GM12873 (cell line): ENCODE measurements around the gene BCAN.

Experiments used
- TF ChIP-seq, protein P1 (sequence below): IDR thresholded peaks from 2 replicates; pipeline ENCODE4 v1.5.1; 2012; ENCODE audit warnings: low read depth, mild to moderate bottlenecking, moderate library complexity, low read length, control low read depth; ENCODE audit not compliant: insufficient read depth; ENCODE audit errors: missing control alignments

BCAN gene

DNA sequence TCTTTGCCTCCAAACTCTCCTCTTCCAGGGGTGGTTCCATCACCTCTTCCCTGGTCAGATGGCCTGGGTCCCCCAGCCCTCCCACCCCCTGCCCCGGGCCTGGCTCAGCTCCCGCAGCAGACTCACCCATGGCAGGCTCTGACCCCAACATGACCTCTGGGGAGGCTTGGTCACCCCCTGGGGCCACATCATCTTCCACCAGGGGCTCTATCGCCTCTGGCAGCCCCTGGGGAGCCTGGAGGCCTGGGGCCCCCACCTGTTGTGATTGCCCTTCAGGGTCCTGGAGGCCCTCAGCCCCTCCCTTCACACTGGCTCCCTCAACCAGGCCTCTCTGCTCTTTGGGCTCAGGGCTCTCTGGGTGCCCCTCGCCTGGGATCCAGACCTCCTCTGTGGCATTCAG, 28.9 kb downstream of the BCAN start:
- TF ChIP-seq, protein P1, sequence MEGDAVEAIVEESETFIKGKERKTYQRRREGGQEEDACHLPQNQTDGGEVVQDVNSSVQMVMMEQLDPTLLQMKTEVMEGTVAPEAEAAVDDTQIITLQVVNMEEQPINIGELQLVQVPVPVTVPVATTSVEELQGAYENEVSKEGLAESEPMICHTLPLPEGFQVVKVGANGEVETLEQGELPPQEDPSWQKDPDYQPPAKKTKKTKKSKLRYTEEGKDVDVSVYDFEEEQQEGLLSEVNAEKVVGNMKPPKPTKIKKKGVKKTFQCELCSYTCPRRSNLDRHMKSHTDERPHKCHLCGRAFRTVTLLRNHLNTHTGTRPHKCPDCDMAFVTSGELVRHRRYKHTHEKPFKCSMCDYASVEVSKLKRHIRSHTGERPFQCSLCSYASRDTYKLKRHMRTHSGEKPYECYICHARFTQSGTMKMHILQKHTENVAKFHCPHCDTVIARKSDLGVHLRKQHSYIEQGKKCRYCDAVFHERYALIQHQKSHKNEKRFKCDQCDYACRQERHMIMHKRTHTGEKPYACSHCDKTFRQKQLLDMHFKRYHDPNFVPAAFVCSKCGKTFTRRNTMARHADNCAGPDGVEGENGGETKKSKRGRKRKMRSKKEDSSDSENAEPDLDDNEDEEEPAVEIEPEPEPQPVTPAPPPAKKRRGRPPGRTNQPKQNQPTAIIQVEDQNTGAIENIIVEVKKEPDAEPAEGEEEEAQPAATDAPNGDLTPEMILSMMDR = no peak

DNA sequence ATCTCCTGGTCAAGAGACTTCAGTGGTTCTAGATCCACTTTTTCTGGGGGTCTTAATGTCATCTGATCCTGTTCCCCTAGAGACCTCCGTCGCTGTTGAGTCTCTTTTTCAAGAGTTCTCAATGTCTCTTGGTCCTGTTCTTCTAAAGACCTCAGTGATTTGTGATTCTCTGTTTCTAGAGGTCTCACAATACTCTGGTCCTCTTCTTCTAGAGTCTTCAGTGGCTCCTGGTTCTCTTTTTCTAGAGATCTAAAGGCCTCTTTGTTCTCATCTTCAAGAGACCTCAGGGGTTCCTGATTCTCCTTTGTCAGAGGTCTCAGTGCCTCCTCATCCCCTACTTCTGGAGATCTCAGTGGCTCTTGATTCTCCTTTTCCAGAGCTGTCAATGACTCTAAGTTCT, 29.9 kb downstream of the BCAN start:
- TF ChIP-seq, protein P1 = no peak

DNA sequence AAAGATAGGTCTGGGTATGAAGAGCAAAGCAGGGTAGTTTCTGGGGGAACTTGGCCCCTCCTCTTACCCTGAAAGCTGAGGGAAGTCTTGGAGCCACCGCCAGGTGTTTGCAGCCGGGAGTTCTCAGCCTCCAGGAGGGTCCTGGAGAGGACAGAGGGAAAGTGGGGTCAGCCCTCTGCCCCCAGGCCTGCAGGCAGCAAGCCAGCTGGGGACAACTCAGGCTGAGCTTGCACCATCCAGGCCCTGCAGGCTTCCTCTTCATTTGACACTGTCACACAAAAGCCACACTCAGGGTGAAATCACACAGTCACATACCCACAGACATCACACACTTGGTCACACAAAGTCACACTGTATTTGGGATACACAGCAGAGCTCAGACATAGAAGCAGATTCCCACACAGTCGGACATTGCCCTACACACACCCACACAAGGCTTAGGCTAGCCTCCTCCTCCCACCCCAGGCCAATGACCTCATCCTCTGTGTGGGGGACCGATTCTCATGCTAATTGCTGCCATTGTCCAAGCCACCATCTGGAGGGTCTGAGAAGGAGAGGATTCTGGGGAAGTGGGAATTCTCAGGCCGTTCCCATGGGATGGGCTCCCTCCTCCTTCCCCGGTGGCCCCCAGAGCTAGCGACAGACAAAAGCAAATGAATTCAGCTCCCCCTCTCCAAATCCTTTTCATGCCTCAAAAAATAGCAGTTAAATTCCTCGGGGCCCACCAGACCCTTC, 31.6 kb downstream of the BCAN start:
- TF ChIP-seq, protein P1 = no peak

DNA sequence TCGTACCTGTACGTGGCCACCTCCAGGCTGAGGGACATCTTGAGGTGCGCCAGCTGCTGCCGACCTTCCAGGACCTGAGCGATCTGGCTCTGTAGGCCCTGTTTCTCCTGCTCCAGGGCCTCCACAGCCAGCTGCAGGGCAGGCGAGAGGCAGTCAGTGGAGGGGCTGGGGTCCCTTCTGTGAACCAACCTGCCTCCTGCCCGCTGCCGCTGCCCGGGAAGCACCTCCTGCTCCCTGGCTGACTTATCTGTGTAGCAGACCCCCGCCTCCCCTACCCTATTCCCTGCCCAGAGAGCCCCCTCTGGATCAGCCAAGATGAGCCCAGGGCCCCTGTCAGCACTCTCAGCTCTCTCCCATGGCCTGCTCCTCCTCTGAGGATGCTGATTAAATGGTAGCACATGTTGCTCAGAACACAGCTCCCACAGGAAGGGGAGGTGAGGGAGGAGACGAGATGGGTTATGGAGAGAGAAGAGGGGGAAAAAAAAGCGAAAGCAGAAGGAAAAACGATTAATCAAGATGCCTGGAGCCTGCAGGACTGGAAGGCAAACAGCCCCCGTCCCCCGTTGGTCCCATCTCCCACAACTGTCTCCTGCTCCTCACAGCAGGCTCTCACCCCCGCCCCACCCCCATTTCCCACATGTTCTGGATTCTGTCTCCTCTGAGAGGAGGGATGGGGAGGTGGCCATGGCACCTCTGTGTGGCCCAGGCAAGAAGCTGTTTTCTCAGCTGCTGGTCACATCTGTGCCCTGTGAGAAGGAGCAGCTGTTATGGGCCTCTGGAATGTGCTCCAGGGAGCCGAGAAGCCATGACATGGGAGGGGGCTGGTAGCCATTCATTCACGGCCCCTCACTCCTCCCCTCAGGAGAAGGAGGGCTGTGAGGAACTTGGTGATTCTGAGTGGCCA, 33.5 kb downstream of the BCAN start:
- TF ChIP-seq, protein P1 = no peak

DNA sequence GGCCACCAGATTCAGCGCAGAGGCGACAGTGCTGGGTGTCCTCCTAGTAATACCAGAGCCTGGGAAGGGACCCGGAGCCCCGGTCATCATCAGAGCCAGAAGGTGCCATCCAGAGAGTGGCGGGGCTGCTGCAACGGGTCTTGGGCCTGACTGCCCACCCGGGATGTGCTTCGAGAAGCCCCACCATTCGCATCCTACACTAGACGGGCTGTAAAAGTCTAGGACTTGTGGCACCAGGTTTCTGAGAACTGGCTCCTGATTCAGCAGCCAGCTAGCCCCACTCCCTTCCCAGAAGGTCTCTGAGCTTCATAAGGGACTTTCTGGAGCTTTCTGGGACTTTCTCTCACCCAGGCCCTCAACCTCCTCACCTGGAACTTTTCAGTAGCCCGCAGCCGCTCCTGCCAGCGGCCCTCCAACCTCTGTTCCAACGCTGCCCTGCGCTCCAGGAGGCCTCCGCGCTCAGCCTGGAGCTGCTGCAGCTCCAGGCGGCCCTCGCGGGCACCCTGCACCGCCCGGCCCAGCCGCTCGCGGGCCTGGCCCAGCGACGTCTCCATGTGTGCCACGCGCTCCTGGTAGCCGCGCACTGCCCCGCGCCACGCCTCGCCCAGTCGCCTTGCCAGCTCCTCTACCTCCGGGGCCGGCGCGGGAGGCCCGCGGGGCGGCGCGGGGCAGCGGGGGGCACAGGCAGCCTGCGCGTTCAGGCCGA, 34.4 kb downstream of the BCAN start:
- TF ChIP-seq, protein P1 = no peak

DNA sequence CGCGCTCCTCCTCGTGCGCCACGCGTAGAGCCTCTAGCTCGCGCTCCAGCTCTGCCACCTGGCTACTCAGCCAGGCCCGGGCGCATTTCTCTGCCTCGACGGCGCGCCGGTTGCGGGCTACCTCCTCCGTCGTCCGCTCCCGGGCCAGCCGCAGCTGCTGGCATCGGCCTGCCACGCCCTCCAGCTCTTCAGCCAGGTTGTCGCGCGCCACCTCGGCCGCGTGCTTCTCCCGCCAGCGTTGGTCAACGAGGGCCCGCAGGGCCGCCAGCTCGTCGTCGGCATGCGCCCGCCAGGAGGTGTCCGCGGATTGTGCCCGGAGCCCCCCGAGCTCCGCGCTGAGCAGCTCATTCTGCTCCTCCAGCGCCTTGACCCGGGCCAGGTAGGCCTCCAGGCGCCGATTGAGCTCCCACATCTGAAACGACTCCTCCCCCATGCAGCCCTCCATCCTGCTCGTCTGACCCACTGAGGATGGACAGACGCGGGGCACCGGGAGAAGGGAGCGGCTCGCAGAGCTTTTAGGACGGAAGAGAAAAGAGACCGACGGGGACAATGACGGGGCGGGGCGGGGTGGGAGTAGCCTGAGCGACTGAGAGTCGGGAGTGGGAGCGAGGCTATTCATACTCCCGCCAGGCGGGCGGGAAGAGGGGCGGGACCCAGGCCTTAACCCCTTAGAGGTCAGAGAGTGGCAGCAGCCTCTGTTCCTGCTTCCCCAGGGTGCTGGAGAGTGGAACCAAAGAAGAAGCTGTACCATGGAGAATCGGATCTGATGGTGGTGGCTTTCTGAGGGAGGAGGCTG, 35.1 kb downstream of the BCAN start, which contains the start of gene NES:
Gene NES (minus strand): TSS at position 588 of the 796 bp plus-strand sequence. CDS start 143 bp downstream, at position 445.
- TF ChIP-seq, protein P1 = no peak
